T-helper 2 cell treated with Interferon-gamma antibody and Interleukin-4, amounts not matched to agents 100 ng/mL and 5 ng/mL, for 36 hours (primary cell): ENCODE measurements around the gene GALT. TPM values are rescaled to one million over a fixed set of nuclear protein-coding genes. Genes with fewer than 3 reads are reported as not detected.

Source experiments
- intact Hi-C: fragments of 100-400 bp; cut with micrococcal nuclease; formaldehyde crosslinking; loops from one replicate; pipeline ENCODE4 v1.15.1; 2023
- total RNA-seq: library from RNA; stranded (reverse); gene quantifications from 2 replicates; pipeline ENCODE4 v1.2.3, GENCODE V29; 2022

GALT gene
- total RNA-seq, 1 donor from 2014 or later: 139 TPM

DNA sequence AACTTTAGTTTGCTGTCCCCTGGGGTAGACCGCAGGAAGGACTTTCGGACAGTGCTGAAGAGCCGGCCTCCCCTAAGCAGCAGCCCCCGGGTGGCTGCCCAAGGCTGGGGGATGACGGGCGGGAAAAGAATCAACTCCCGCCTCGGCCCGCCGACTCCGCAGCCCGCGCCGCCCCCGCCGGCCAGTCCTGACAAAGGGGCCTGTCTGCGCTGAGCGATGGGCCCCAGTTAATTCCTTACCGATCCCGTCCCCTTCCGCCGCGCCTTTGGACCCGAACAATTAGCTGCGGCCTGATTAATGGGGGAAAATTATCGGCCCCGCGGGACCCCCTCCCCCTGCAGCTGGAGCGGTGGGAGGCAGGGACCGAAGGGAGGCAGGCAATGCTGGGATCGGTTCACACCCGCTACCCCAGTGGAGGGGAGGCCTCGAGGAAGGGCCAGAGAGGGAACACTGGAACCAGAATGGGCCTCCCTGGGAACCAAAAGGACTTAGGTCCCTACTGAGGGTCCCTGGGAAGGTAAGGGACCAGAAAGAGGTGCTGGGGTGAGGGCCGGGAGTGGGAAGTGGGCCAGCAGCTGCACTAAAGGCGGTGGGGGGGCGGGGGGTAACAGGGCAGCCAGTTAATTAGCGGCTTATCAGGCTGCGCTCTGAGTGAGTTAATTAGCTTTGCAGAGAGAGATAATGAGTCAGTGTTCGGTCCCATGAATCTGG is 21.8 kb upstream of the GALT start:
- intact Hi-C loops: no loop called here

- intact Hi-C loops: no loop called here
Measured at GRCh38 chr9:34625186-34625486, 21.3 kb upstream of the GALT start.

DNA sequence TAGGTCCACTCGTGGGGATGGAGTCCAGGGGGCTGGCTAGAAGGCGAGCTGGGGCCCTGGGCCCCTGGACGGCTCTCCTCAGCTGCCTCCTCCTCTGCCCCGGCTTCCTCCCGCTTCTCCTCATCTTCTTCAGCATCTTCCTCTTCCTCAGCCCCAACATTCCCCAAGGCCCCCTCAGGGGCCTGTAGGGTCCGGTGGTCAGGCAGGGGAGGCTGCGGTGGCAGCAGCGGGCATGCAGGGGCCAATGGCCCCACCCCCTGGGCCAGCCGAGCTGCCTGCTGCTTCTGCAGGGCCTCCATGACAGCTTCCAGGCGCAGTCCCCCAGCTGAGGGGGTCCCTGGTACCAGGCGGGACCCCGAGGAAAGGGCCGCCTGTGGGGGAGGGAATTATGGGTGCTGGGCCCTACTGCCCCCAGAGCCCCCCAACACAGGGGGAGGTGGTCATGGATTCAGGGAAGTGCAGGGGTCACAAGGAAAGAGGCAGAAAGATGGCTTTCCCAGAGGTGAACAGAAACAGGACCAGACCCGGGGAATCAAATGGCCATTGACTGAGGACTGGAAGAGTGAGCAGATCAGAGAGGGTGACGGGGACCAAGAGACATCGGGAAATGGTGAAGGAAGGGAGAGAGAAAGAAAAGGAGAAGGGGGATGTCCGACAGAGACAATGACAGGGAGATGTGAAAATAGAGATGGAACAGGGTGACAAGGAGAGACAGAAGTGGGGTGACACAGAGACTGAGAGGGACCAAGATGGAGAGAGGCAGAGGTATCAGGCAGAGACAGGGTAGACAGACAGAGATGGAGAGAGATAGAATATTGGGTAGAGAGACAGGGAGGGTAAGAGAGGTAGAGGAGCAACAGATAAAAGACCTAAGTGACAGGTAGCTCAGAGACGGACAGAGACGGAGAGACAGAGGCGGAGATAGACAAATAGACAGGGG is 18.5 kb upstream of the GALT start:
- intact Hi-C loops: no loop called here

GRCh38 chr9:34628656-34629490 is 17.6 kb upstream of the GALT start, which contains the start of gene ARID3C:
Gene ARID3C (minus strand): TSS chr9:34629066. CDS start chr9:34628014, 1,052 bp downstream.
- intact Hi-C loops: no loop called here

DNA sequence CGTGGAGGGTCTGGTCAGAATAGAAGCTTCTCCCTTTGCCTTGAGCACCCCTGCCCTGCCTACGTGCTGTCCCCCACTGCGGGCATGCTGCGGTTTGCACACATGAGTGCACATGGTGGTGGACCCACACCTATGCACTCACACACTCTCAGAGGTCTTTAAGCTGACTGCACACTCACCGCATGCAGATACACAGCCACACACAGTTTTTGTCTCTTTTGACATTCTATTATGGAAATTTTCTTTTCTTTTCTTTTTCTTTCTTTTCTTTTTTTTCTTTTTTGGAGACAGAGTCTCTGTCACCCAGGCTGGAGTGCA is 17.0 kb upstream of the GALT start:
- intact Hi-C loops: no loop called here

DNA sequence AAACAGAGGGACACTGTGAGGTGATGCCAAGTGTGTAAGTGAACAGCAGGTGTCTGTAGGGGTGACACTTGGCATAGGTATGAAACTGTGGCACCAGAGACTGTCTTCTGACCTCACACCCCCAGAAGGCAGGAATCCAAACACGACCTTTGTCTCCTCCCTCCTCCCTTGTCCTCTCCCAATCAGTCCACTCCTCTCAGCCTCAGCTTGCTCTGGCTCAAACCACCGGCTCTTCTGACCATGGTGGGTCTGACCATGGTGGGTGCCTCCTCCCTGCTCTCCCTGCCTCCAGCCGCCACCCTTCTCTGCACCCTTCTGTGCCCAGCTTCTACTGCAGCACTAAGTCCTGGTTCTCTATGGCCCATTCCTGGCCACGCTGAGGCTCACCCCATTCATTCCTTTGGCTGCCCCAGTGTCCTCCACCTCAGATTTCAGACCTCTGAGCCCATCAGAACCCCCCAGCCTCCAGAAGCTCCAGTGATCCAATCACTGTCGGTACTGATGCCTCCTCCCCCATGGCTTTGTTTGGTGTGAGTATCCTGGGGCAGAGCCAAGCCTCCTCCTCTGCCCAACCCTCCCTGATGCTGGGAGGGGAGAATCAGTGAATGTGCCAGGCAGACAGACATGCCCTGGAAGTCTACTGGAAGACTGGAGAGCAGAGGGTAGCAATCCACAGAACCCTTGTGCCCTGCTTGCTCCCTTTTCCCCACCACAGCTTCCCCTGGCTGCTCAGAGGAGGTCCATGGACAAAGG is 15.9 kb upstream of the GALT start:
- intact Hi-C loops: no loop called here

GRCh38 chr9:34633166-34633565 is 13.3 kb upstream of the GALT start:
- intact Hi-C loops: no loop called here

DNA sequence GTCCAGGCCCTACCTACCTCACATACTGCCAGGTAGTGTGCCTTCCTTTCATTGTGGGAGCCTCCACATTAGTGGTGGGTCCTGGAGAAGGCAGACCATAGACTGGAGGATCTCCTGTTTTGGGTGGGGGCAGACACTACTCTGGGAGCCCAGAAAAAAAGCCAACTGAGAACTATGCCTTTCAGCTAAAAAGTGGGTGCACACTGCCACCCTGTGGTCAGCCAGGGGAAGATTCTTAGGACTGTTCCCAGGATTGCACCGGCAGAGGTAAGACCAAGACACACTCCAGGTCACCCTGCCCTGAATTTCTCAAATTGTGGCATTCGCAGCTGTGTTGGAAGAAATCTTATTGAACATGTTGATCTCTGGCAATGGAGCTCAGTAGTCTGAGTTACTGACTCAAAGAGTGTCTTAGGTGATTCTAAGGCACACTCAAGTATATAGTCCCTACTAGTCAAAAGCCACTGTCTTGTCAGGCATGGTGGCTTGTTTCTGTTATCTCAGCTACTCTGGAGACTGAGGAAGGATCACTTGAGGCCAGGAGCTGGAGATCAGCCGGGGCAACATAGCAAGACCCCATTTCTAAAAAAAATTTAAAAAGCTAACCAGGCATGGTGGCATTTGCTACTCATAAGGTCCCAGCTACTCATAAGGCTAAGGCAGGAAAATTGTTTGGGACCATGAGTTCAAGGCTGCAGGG is 12.5 kb upstream of the GALT start:
- intact Hi-C loops: loop anchor here (1.0 to 2.0 kb wide), 2 partner anchors 22 to 69 kb away; partner anchors contain the start of gene RPP25L

DNA sequence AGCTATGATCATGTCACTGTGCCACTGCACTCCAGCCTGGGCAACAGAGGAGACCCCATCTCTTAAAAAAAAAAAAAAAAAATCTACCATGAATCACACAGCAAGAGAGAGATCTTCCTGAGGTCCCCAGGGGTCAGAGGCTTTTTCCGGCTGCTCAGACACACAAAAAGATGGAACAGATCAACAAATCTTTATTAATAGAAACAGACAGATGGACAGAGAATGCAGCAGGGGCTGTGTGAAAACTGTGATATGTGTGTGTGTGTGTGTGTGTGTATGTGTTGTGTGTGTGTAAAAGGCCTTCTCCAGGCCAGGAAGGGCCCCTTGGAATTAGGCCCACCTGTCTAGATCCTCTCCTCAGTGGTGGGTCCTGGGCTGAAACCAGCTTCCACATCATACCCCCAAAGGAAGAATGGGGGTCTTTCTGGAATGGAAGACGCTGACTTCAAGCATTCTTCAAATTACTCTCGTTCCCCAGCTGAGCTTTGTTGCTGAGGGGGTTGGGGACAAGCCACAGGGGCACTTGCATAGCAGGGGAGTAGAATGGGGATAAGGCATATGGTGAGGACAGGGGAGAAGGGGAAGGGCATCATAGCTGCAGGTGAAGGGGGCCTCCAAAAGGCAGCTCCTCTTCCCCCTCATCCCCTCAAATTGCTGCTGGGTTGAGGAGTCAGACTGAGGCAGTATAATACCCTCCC is 11.8 kb upstream of the GALT start:
- intact Hi-C loops: loop anchor here (1.0 to 5.0 kb wide), 4 partner anchors 22 to 257 kb away; partner anchors contain the start of genes DNAI1, FAM219A, MYORG and RPP25L

DNA sequence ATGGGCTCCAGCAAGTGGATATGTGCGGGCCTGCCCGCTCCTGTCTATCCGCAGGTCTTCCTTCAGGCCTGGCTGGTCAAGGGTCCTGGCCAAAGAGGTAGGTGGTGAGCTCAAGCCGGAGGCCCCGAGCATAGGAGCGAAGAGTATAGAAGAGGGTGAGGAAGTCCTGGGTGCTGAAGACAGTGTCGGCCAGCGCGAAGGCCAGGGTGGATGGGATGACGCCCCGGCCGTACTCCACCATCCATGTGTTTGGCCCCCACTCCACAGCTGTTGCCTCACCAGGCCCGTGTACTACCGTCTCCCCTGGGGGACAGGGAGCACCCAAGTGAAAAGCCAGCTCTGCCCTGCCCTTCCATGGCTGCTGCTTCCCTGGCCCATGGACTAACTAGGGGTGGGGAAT is 10.9 kb upstream of the GALT start:
- intact Hi-C loops: loop anchor here (2.0 to 5.0 kb wide), 3 partner anchors 67 to 258 kb away; partner anchors contain the start of genes DNAI1, FAM219A and MYORG

GRCh38 chr9:34636791-34637355 is 9.6 kb upstream of the GALT start:
- intact Hi-C loops: loop anchor here (1.0 to 5.0 kb wide), 3 partner anchors 28 to 260 kb away; partner anchors contain the start of genes DNAI1, FAM219A and MYORG

DNA sequence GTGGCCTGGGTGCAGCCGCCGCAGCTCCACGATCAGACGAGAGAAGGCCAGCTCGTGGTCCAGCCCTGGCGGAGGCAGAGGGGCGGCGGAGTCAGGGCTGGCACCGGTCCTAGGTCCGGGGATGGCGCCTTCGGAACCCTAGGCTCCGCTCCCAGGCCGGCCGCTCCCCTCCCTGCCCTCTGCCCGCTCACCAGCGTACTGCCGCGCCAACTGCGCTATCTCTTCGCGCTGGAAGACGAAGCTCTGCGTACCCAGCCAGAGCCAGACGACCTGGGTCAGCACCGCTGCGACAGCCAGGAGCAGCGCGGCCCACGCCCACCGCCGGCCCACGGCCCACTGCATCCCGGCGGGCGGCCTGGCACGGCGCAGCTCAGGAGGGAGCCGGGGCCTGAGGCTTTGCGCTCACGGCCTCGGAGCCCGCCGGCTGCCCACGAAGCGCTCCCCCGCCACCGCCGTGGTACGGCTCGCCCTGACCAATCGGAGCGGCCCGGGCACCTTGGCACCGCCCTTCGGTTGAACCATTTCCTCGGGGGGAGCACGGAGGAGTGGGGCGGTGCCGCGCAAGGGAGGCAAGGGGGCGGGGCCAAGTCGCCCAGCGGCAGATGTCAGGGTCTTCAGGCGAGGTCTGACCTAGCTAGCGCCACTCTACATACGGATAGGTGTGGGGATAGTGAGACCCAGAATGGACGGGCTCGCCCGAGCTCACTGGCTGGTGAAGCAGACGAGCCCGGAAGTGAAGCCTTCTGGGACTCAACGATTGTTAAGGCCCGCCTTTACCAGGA is 8.9 kb upstream of the GALT start, which contains the start of gene SIGMAR1:
SIGMAR1 (minus strand) TSS at position 432 of the 782 bp plus-strand sequence; CDS start at position 342, 90 bp downstream.
- intact Hi-C loops: loop anchor here (1.0 to 5.0 kb wide), 4 partner anchors 9 to 260 kb away; partner anchors contain the start of genes DNAI1, FAM219A, GALT and MYORG

DNA sequence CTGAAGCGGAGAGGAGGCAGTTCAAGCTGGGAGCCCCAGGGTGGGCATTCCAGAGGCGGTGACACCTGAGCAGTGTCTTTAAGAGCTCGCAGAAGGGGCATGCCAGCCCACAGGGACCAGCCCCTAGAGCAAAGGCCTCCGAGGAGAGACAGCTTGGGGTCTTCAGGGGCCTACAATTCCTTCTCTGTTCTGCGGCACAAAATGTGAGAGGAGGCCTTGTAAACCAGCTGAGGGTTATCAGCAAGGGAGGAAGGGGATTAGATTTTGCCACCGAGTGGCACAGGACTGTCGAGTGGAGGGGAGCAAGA is 8.4 kb upstream of the GALT start:
- intact Hi-C loops: loop anchor here (1.0 to 5.0 kb wide), 3 partner anchors 8 to 261 kb away; partner anchors contain the start of genes DNAI1, FAM219A, GALT and MYORG

DNA sequence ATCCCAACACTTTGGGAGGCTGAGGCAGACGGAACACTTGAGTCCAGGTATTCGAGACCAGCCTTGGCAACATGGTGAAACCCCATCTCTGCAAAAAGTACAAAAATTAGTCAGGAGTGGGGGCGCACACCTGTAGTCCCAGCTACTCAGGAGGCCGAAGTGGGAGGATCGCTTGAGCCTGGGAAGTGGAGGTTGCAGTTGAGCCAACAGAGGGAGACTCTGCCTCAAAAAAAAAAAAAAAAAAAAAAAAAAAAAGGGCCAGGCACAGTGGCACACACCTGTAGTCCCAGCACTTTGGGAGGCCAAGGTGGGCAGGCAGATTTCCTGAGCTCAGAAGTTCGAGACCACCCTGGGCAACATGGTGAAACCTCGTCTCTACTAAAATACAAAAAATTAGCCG is 7.2 kb upstream of the GALT start:
- intact Hi-C loops: loop anchor here (5.0 kb wide), 2 partner anchors 182 to 262 kb away; partner anchors contain the start of genes DNAI1, FAM219A and MYORG

DNA sequence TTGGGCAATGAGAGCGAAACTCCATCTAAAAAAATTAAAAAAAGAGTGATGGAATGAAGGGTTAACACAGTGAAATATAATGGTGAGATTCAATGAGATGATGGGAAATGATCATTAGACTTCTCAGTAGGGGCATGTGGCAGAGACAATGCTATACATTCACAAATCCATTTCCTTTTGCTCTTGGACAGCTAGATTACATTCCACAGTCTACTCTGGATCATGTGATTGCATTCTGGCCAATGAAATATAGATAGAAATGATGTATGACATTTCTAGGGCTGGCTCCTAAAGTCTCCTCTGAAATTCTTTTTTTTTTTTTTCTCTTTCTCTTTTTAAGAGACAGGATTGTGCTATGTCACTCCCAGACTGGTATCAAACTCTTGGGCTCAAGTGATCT is 3.8 kb upstream of the GALT start:
- intact Hi-C loops: no loop called here

- intact Hi-C loops: no loop called here
Measured at GRCh38 chr9:34644766-34645314, 1.6 kb upstream of the GALT start.

GRCh38 chr9:34647084-34647403 is 569 bp downstream of the GALT start:
- intact Hi-C loops: loop anchor here (2.0 kb wide), 1 partner anchor 54 kb away; no protein-coding TSS in a partner anchor

GRCh38 chr9:34647651-34648050 is 1.2 kb downstream of the GALT start:
- intact Hi-C loops: loop anchor here (2.0 kb wide), 1 partner anchor 53 kb away; no protein-coding TSS in a partner anchor
